ENCODE data around the gene NOS1AP. TPM values are rescaled to one million over a fixed set of nuclear protein-coding genes. Genes with fewer than 3 reads are reported as not detected.
"Not testable (repeated sequence)": the region's sequence is repeated elsewhere in the genome, so short reads cannot be mapped to it uniquely, and the experiment has no call there.

The NOS1AP gene
- total and polyA plus RNA-seq, 9 of the 15 experiments (the other 6 are each of a cell fraction or from before 2014, with no cell fraction given), result 0.07 to 1.5 (median 0.22) TPM

- H3K4me1 ChIP-seq (replicated peaks in 1 of 2; ENCODE audit: control insufficient read depth in 2 of 2, insufficient read depth in 2 of 2, low read length in 2 of 2); DNase-seq (ENCODE audit: extremely low read depth in 1 of 4, low spot score in 3 of 4); H2AFZ ChIP-seq (ENCODE audit: low read depth, low read length); FAIRE-seq; H3K9ac ChIP-seq (ENCODE audit: insufficient read depth in 1 of 2, low read depth in 2 of 2, low read length in 2 of 2); POLR2A ChIA-PET; H3K79me2 ChIP-seq (ENCODE audit: control insufficient read depth, insufficient read depth, low read length); H3K27me3 ChIP-seq (ENCODE audit: control insufficient read depth in 2 of 2, insufficient read depth in 2 of 2, low read length in 2 of 2); H3K9me1 ChIP-seq (ENCODE audit: control insufficient read depth, insufficient read depth, low read length); CTCF ChIA-PET (ENCODE audit: low intra/inter-chr PET ratio); H4K20me1 ChIP-seq (replicated peaks; ENCODE audit: control insufficient read depth, insufficient read depth, low read length); H3K9me3 ChIP-seq (replicated peaks; ENCODE audit: control insufficient read depth, insufficient read depth, low read depth, low read length); ATAC-seq; H3K4me3 ChIP-seq; H3K4me2 ChIP-seq (ENCODE audit: insufficient read depth, low read length); H3K36me3 ChIP-seq (ENCODE audit: control insufficient read depth, insufficient read depth, low read length); H3K27ac ChIP-seq (ENCODE audit: extremely low read depth, low read depth, low read length); BruUV-seq (replicated peaks); in situ Hi-C loops (cut with MboI): not testable (repeated sequence)
- peak; percentile 6 for TF ChIP-seq ZNF146 (CRISPR knock-in tag; IDR thresholded peaks at IDR 0.05; ENCODE audit: unreplicated experiment)
- intact Hi-C loops (cut with micrococcal nuclease), result loop anchor here (5.0 to 10.0 kb wide), 3 partner anchors 441 to 1121 kb away; partner anchors contain the start of gene UHMK1
- 24% methylated on average over 3 of the region's 3 CpGs for WGBS (ENCODE audit: insufficient coverage, low coverage, missing lambda C conversion rate)
These were observed 15.5 kb upstream of the NOS1AP start for GRCh38 chr1:162053949-162054348.

- no peak for DNase-seq (ENCODE audit: extremely low read depth in 1 of 4, low spot score in 3 of 4)
- Histone ChIP-seq H4K20me1 (replicated peaks; ENCODE audit: control insufficient read depth, insufficient read depth, low read length) (no peaks in the 10 kb centered on the region), H3K36me3 (ENCODE audit: control insufficient read depth, insufficient read depth, low read length) (no peaks in the 10 kb centered on the region), H3K4me1 (replicated peaks in 1 of 2; ENCODE audit: control insufficient read depth in 2 of 2, insufficient read depth in 2 of 2, low read length in 2 of 2) (no peaks in the 10 kb centered on the region), H3K27ac (ENCODE audit: extremely low read depth, low read depth, low read length) (no peak overlapping the region), H2AFZ (ENCODE audit: low read depth, low read length) (no peak overlapping the region), H3K9ac (ENCODE audit: insufficient read depth in 1 of 2, low read depth in 2 of 2, low read length in 2 of 2) (no peak overlapping the region), H3K9me1 (ENCODE audit: control insufficient read depth, insufficient read depth, low read length) (no peaks in the 10 kb centered on the region), H3K27me3 (ENCODE audit: control insufficient read depth in 2 of 2, insufficient read depth in 2 of 2, low read length in 2 of 2) (0 out of 5 replicates have a peak, but pooled peaks cover 0 to under 1% of the 10 kb centered on the region in 2 experiments), H3K4me3 (no peak overlapping the region), H3K9me3 (replicated peaks; ENCODE audit: control insufficient read depth, insufficient read depth, low read depth, low read length) (no peaks in the 10 kb centered on the region), H3K79me2 (ENCODE audit: control insufficient read depth, insufficient read depth, low read length) (no peaks in the 10 kb centered on the region), H3K4me2 (ENCODE audit: insufficient read depth, low read length) (no peak overlapping the region)
- ChIA-PET CTCF (ENCODE audit: low intra/inter-chr PET ratio) (interaction anchor here (0.7 kb wide), 1 partner anchor 1563 kb away, joined by 3 read pairs; no protein-coding TSS in a partner anchor), POLR2A (no interaction called here)
- intact Hi-C loops (cut with micrococcal nuclease) (loop anchor here (5.0 to 10.0 kb wide), 3 partner anchors 317 to 1120 kb away; partner anchors contain the start of gene UHMK1), in situ Hi-C loops (cut with MboI) (no loop called here)
- no peak for ATAC-seq
- TF ChIP-seq EWSR1 (IDR thresholded peaks at IDR 0.05; ENCODE audit: borderline replicate concordance, low read depth, partially characterized antibody), result no peak
- TF ChIP-seq ETS1 (conservative IDR thresholded peaks at IDR 0.05; ENCODE audit: control insufficient read depth, low read depth, low read length), result no peak
- TF ChIP-seq FOSL1 (tag; conservative IDR thresholded peaks at IDR 0.05), result peak; percentile 79
- TF ChIP-seq CBX5 (IDR thresholded peaks at IDR 0.05; ENCODE audit: borderline replicate concordance, low read depth), result no peak
- no peak for TF ChIP-seq ZNF699 (CRISPR knock-in tag; IDR thresholded peaks at IDR 0.05; ENCODE audit: insufficient replicate concordance)
- TF ChIP-seq ZNF76 (CRISPR knock-in tag; IDR thresholded peaks at IDR 0.05; ENCODE audit: borderline replicate concordance), result no peak
- TF ChIP-seq RUNX1 (IDR thresholded peaks at IDR 0.05; ENCODE audit: low read depth), result no peak
- TF ChIP-seq FOXP4 (CRISPR knock-in tag; IDR thresholded peaks at IDR 0.05; ENCODE audit: borderline replicate concordance), result no peak
- 0% methylated on average over 3 of the region's 3 CpGs for WGBS (ENCODE audit: insufficient coverage, low coverage, missing lambda C conversion rate)
- no TSS peak for BruUV-seq (replicated peaks)
- no peak for FAIRE-seq
These were observed 14.4 kb upstream of the NOS1AP start for GRCh38 chr1:162055062-162055461.
